Measurements from ENCODE around the gene IFNB1. TPM values are rescaled to one million over a fixed set of nuclear protein-coding genes. Genes with fewer than 3 reads are reported as not detected.

IFNB1 gene
- total RNA-seq, 2 donors from 2014 or later, result not detected

GRCh38 chr9:21110708-21111576 is 33.2 kb upstream of the IFNB1 start:
- peak; percentile 78 for TF ChIP-seq CTCF (IDR thresholded peaks at IDR 0.05)
- Histone ChIP-seq H3K9me3 (no peaks in the 10 kb centered on the region), H3K36me3 (no peaks in the 10 kb centered on the region), H3K4me3 (no peak overlapping the region), H3K27me3 (replicated peaks; ENCODE audit: insufficient read depth) (no peaks in the 10 kb centered on the region), H3K27ac (no peak overlapping the region), H3K4me1 (ENCODE audit: control insufficient read depth in 1 of 2, low read depth in 2 of 2) (no peaks in the 10 kb centered on the region)
- peak; percentile 79 for ATAC-seq (ENCODE audit: insufficient number of reproducible peaks, low FRiP score, low read depth)
- DNase-seq (ENCODE audit: low spot score), result no peak

- DNase-seq (ENCODE audit: low spot score), result no peak
- TF ChIP-seq CTCF (IDR thresholded peaks at IDR 0.05), result no peak
- Histone ChIP-seq H3K4me3 (no peak overlapping the region), H3K27me3 (replicated peaks; ENCODE audit: insufficient read depth) (no peaks in the 10 kb centered on the region), H3K27ac (no peak overlapping the region), H3K36me3 (no peaks in the 10 kb centered on the region), H3K4me1 (ENCODE audit: control insufficient read depth in 1 of 2, low read depth in 2 of 2) (no peaks in the 10 kb centered on the region), H3K9me3 (no peaks in the 10 kb centered on the region)
- ATAC-seq (ENCODE audit: insufficient number of reproducible peaks, low FRiP score, low read depth), result no peak
Observed at GRCh38 chr9:21104787-21105186, 27.0 kb upstream of the IFNB1 start.

- Histone ChIP-seq H3K27ac (no peak overlapping the region), H3K9me3 (no peaks in the 10 kb centered on the region), H3K4me3 (no peak overlapping the region), H3K27me3 (replicated peaks; ENCODE audit: insufficient read depth) (no peaks in the 10 kb centered on the region), H3K36me3 (no peaks in the 10 kb centered on the region), H3K4me1 (ENCODE audit: control insufficient read depth in 1 of 2, low read depth in 2 of 2) (peaks cover 2 to 4% of the 10 kb centered on the region in 2 donors)
- TF ChIP-seq CTCF (IDR thresholded peaks at IDR 0.05), result no peak
- DNase-seq (ENCODE audit: low spot score), result no peak
- no peak for ATAC-seq (ENCODE audit: insufficient number of reproducible peaks, low FRiP score, low read depth)
Observed at GRCh38 chr9:21102305-21102704, 24.6 kb upstream of the IFNB1 start.

- no peaks in the 10 kb centered on the region for H3K36me3 ChIP-seq
- H3K4me3 ChIP-seq, result no peak overlapping the region
- H3K9me3 ChIP-seq, result no peaks in the 10 kb centered on the region
- no peak for TF ChIP-seq CTCF (IDR thresholded peaks at IDR 0.05)
- DNase-seq (ENCODE audit: low spot score) (no peak), ATAC-seq (ENCODE audit: insufficient number of reproducible peaks, low FRiP score, low read depth) (no peak)
- H3K27me3 ChIP-seq (replicated peaks; ENCODE audit: insufficient read depth), result no peaks in the 10 kb centered on the region
- no peak overlapping the region for H3K27ac ChIP-seq
- peaks cover 9 to 22% of the 10 kb centered on the region in 2 donors for H3K4me1 ChIP-seq (ENCODE audit: control insufficient read depth in 1 of 2, low read depth in 2 of 2)
Observed at GRCh38 chr9:21097817-21098216, 20.1 kb upstream of the IFNB1 start.

- peak overlapping the region; percentile 56 for H3K4me3 ChIP-seq
- TF ChIP-seq CTCF (IDR thresholded peaks at IDR 0.05), result no peak
- H3K9me3 ChIP-seq, result no peaks in the 10 kb centered on the region
- no peak for DNase-seq (ENCODE audit: low spot score)
- H3K27ac ChIP-seq, result peak overlapping the region; percentile 31 to 60
- H3K4me1 ChIP-seq (ENCODE audit: control insufficient read depth in 1 of 2, low read depth in 2 of 2), result peaks cover 9 to 22% of the 10 kb centered on the region in 2 donors
- no peaks in the 10 kb centered on the region for H3K27me3 ChIP-seq (replicated peaks; ENCODE audit: insufficient read depth)
- H3K36me3 ChIP-seq, result no peaks in the 10 kb centered on the region
- peak; percentile 37 for ATAC-seq (ENCODE audit: insufficient number of reproducible peaks, low FRiP score, low read depth)
Observed at GRCh38 chr9:21096901-21097255, 19.1 kb upstream of the IFNB1 start.

All from thoracic aorta (tissue), 2 donors.